Liver (tissue), 3 donors: ENCODE measurements around the gene DIAPH2.

Experiments used
- EGR1 ChIP-seq, 2 donors: IDR thresholded peaks; 2 replicates each; pipeline ENCODE4 v1.6.1; 2016 to 2018; ENCODE audit warnings: antibody characterized with exemption in 2 of 2, low read depth in 2 of 2
- FOXA1 ChIP-seq: IDR thresholded peaks from 2 replicates; pipeline ENCODE4 v1.6.1; 2016; ENCODE audit warnings: antibody characterized with exemption
- MAX ChIP-seq: IDR thresholded peaks from 2 replicates; pipeline ENCODE4 v1.6.1; 2016; ENCODE audit warnings: antibody characterized with exemption
- TAF1 ChIP-seq: conservative IDR thresholded peaks from 2 replicates; pipeline ENCODE4 v1.6.1; 2016; ENCODE audit warnings: antibody characterized with exemption, mild to moderate bottlenecking
- TF ChIP-seq, protein P1 (sequence below): fragments of 150-350 bp; IDR thresholded peaks from 2 replicates; pipeline ENCODE4 v1.5.1; 2017; ENCODE audit warnings: improper control_type of control experiment, low read depth, low read length; ENCODE audit not compliant: missing input control
- TF ChIP-seq, protein P2 (sequence below): IDR thresholded peaks from 2 replicates; pipeline ENCODE4 v1.6.1; 2016; ENCODE audit warnings: antibody characterized with exemption, mild to moderate bottlenecking
- donor health status: healthy.
- donor health status: healthy.

GRCh38 chrX:96907516-96908272 is 223.1 kb downstream of the DIAPH2 start:
- TF ChIP-seq, protein P1, sequence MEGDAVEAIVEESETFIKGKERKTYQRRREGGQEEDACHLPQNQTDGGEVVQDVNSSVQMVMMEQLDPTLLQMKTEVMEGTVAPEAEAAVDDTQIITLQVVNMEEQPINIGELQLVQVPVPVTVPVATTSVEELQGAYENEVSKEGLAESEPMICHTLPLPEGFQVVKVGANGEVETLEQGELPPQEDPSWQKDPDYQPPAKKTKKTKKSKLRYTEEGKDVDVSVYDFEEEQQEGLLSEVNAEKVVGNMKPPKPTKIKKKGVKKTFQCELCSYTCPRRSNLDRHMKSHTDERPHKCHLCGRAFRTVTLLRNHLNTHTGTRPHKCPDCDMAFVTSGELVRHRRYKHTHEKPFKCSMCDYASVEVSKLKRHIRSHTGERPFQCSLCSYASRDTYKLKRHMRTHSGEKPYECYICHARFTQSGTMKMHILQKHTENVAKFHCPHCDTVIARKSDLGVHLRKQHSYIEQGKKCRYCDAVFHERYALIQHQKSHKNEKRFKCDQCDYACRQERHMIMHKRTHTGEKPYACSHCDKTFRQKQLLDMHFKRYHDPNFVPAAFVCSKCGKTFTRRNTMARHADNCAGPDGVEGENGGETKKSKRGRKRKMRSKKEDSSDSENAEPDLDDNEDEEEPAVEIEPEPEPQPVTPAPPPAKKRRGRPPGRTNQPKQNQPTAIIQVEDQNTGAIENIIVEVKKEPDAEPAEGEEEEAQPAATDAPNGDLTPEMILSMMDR: no peak
- TF ChIP-seq TAF1 (no peak), MAX (no peak), EGR1 (IDR thresholded peaks at IDR 0.05; ENCODE audit: low read depth in 2 of 2) (no peak), FOXA1 (no peak)
- TF ChIP-seq, protein P2, sequence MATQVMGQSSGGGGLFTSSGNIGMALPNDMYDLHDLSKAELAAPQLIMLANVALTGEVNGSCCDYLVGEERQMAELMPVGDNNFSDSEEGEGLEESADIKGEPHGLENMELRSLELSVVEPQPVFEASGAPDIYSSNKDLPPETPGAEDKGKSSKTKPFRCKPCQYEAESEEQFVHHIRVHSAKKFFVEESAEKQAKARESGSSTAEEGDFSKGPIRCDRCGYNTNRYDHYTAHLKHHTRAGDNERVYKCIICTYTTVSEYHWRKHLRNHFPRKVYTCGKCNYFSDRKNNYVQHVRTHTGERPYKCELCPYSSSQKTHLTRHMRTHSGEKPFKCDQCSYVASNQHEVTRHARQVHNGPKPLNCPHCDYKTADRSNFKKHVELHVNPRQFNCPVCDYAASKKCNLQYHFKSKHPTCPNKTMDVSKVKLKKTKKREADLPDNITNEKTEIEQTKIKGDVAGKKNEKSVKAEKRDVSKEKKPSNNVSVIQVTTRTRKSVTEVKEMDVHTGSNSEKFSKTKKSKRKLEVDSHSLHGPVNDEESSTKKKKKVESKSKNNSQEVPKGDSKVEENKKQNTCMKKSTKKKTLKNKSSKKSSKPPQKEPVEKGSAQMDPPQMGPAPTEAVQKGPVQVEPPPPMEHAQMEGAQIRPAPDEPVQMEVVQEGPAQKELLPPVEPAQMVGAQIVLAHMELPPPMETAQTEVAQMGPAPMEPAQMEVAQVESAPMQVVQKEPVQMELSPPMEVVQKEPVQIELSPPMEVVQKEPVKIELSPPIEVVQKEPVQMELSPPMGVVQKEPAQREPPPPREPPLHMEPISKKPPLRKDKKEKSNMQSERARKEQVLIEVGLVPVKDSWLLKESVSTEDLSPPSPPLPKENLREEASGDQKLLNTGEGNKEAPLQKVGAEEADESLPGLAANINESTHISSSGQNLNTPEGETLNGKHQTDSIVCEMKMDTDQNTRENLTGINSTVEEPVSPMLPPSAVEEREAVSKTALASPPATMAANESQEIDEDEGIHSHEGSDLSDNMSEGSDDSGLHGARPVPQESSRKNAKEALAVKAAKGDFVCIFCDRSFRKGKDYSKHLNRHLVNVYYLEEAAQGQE: no peak
